ENCODE data around the gene CDH13.

CDH13 gene

GRCh38 chr16:83449861-83450260 is 823.1 kb downstream of the CDH13 start:
- DNase-seq, result no peak
- TF ChIP-seq, protein P1, sequence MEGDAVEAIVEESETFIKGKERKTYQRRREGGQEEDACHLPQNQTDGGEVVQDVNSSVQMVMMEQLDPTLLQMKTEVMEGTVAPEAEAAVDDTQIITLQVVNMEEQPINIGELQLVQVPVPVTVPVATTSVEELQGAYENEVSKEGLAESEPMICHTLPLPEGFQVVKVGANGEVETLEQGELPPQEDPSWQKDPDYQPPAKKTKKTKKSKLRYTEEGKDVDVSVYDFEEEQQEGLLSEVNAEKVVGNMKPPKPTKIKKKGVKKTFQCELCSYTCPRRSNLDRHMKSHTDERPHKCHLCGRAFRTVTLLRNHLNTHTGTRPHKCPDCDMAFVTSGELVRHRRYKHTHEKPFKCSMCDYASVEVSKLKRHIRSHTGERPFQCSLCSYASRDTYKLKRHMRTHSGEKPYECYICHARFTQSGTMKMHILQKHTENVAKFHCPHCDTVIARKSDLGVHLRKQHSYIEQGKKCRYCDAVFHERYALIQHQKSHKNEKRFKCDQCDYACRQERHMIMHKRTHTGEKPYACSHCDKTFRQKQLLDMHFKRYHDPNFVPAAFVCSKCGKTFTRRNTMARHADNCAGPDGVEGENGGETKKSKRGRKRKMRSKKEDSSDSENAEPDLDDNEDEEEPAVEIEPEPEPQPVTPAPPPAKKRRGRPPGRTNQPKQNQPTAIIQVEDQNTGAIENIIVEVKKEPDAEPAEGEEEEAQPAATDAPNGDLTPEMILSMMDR (IDR thresholded peaks at IDR 0.05; ENCODE audit: low read depth, low read length), result no peak

GRCh38 chr16:83453977-83454376 is 827.2 kb downstream of the CDH13 start:
- H3K9me3 ChIP-seq (ENCODE audit: severe bottlenecking), result no peaks in the 10 kb centered on the region
- TF ChIP-seq, protein P1 (IDR thresholded peaks at IDR 0.05; ENCODE audit: low read depth, low read length), result no peak
- H3K27me3 ChIP-seq (ENCODE audit: insufficient read depth, low read depth, severe bottlenecking), result no peaks in the 10 kb centered on the region
- DNase-seq, result no peak
- no peaks in the 10 kb centered on the region for H3K36me3 ChIP-seq
- no peak overlapping the region for H3K4me3 ChIP-seq (ENCODE audit: low read depth, low read length)
- no peak overlapping the region for H3K27ac ChIP-seq

More at GRCh38 chr16:83449861-83450260, 823.1 kb downstream of the CDH13 start:
- Histone ChIP-seq H3K27ac (no peak overlapping the region), H3K36me3 (no peaks in the 10 kb centered on the region), H3K9me3 (ENCODE audit: severe bottlenecking) (no peaks in the 10 kb centered on the region), H3K4me3 (ENCODE audit: low read depth, low read length) (no peak overlapping the region), H3K27me3 (ENCODE audit: insufficient read depth, low read depth, severe bottlenecking) (no peaks in the 10 kb centered on the region)

DNA sequence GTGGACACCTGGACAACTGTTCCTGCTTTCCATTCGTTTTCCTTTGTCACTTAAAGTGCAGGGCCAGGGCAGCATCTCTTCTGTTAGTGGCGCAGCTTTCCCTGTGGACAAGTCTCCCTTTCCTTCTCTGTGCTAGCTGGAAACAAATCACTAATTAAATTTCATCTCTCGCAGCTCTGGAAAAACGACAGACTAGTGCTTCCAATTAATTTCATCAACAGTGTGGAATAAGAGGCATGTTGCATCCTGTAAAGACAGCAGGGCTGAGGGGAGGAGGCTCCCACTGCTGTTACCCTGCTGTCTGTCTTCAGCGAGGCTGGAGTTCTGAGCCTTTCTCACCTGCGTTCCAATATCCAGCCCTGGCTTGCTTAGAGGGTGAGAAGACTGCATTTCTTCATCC is 828.9 kb downstream of the CDH13 start:
- TF ChIP-seq, protein P1 (IDR thresholded peaks at IDR 0.05; ENCODE audit: low read depth, low read length), result no peak
- DNase-seq, result no peak
- Histone ChIP-seq H3K4me3 (ENCODE audit: low read depth, low read length) (no peak overlapping the region), H3K9me3 (ENCODE audit: severe bottlenecking) (no peaks in the 10 kb centered on the region), H3K27ac (no peak overlapping the region), H3K27me3 (ENCODE audit: insufficient read depth, low read depth, severe bottlenecking) (no peaks in the 10 kb centered on the region), H3K36me3 (no peaks in the 10 kb centered on the region)

DNA sequence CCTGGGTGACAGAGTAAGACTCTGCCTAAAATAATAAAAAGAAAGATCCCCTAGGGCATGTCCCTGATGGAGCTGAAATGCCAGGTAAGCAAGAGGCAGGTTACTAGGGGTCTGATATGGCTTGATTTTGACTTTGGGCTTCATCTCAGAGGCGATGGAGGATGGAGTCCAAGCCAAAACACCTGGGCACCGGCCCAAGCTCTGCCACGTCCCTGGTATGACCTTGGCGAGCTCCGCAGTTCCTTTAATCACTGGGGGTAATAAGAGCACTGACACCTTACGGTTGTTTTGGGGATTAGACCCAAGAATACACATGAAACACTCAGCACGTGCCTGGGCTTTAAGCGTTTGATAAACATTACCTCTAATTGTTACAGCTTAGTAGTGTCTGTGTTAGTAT is 830.2 kb downstream of the CDH13 start:
- H3K36me3 ChIP-seq, result no peaks in the 10 kb centered on the region
- DNase-seq, result no peak

DNA sequence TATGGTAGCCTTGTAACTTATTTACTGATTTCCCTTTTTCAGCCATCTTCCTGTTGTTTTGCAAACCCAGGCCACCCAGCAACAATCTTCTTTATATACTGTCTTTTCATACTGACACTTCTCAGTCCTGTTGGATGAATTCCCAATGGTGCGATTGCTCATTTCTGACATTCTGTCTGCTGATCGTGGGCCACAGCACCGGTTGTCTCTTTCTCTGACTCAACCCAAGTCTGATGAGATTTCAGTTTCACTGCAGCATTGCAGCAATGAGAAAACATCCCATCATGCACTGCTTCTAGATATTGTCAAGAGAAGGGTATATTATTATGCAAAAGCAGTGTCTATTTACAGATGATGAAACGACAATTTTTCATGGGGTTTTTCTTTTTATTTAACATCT is 831.8 kb downstream of the CDH13 start:
- Histone ChIP-seq H3K27me3 (ENCODE audit: insufficient read depth, low read depth, severe bottlenecking) (no peaks in the 10 kb centered on the region), H3K4me3 (ENCODE audit: low read depth, low read length) (no peak overlapping the region), H3K36me3 (no peaks in the 10 kb centered on the region), H3K9me3 (ENCODE audit: severe bottlenecking) (no peaks in the 10 kb centered on the region), H3K27ac (no peak overlapping the region)
- no peak for DNase-seq
- TF ChIP-seq, protein P1 (IDR thresholded peaks at IDR 0.05; ENCODE audit: low read depth, low read length), result no peak

More for the DNA sequence above, 830.2 kb downstream of the CDH13 start:
- no peaks in the 10 kb centered on the region for H3K9me3 ChIP-seq (ENCODE audit: severe bottlenecking)
- H3K4me3 ChIP-seq (ENCODE audit: low read depth, low read length), result no peak overlapping the region
- TF ChIP-seq, protein P1 (IDR thresholded peaks at IDR 0.05; ENCODE audit: low read depth, low read length), result no peak
- no peaks in the 10 kb centered on the region for H3K27me3 ChIP-seq (ENCODE audit: insufficient read depth, low read depth, severe bottlenecking)
- no peak overlapping the region for H3K27ac ChIP-seq

GRCh38 chr16:83464991-83465390 is 838.2 kb downstream of the CDH13 start:
- Histone ChIP-seq H3K36me3 (no peaks in the 10 kb centered on the region), H3K27me3 (ENCODE audit: insufficient read depth, low read depth, severe bottlenecking) (no peaks in the 10 kb centered on the region), H3K4me3 (ENCODE audit: low read depth, low read length) (no peak overlapping the region), H3K27ac (no peak overlapping the region), H3K9me3 (ENCODE audit: severe bottlenecking) (no peaks in the 10 kb centered on the region)
- TF ChIP-seq, protein P1 (IDR thresholded peaks at IDR 0.05; ENCODE audit: low read depth, low read length), result no peak
- no peak for DNase-seq
